Left renal cortex interstitium (tissue), 4 donors: ENCODE measurements around the gene PPP1R17. TPM values are rescaled to one million over a fixed set of nuclear protein-coding genes. Genes with fewer than 3 reads are reported as not detected.

Source experiments
- polyA plus RNA-seq, 4 donors: library from polyadenylated mRNA; unstranded; fragments of 120-200 nt; gene quantifications; one replicate each; pipeline ENCODE4 v1.2.1, GENCODE V29; 2013; ENCODE audit not compliant: insufficient read length in 4 of 4

The PPP1R17 gene
- polyA plus RNA-seq, 4 donors: not detected

Other genes with a start within 250 kb of the PPP1R17 start
- gene ITPRID1, start 173.1 kb upstream of the PPP1R17 start, polyA plus RNA-seq: under 1 TPM in 2 of 4 donors, not detected in 2; 0.04 to 0.06 TPM